Liver (tissue), 9 donors: Measurements from ENCODE around the gene CD200R1. TPM values are rescaled to one million over a fixed set of nuclear protein-coding genes. Genes with fewer than 3 reads are reported as not detected.

Experiments used
- DNase-seq: peaks from one replicate; pipeline ENCODE4 v3.0.0-alpha.2; 2017; ENCODE audit warnings: low spot score
- H3K27ac ChIP-seq, 2 donors: one replicate each; pipeline ENCODE4 v1.7.0; 2013; ENCODE audit warnings: inconsistent platforms in 2 of 2, low read length in 2 of 2, control low read depth in 1 of 2, low read depth in 1 of 2, mild to moderate bottlenecking in 1 of 2
- H3K27me3 ChIP-seq, 4 donors: one replicate each; pipeline versions ENCODE4 v1.6.1 to v1.7.0; 2013; ENCODE audit warnings: low read length in 3 of 4, inconsistent platforms in 1 of 4, mild to moderate bottlenecking in 1 of 4, moderate library complexity in 1 of 4; ENCODE audit not compliant: control insufficient read depth in 4 of 4, insufficient read depth in 4 of 4
- H3K36me3 ChIP-seq, 4 donors: one replicate each; pipeline versions ENCODE4 v1.6.1 to v1.7.0; 2013; ENCODE audit warnings: low read length in 3 of 4, mild to moderate bottlenecking in 3 of 4, low read depth in 1 of 4, moderate library complexity in 1 of 4; ENCODE audit not compliant: control insufficient read depth in 4 of 4, insufficient read depth in 3 of 4
- H3K4me1 ChIP-seq, 4 donors: one replicate each; pipeline versions ENCODE4 v1.6.1 to v1.7.0; 2013; ENCODE audit warnings: low read length in 3 of 4, mild to moderate bottlenecking in 3 of 4, moderate library complexity in 1 of 4; ENCODE audit not compliant: control insufficient read depth in 4 of 4, insufficient read depth in 4 of 4
- H3K4me3 ChIP-seq, 3 donors: one replicate each; pipeline versions ENCODE4 v1.6.1 to v1.7.0; 2013; ENCODE audit warnings: low read length in 3 of 3, control low read depth in 1 of 3, low read depth in 1 of 3, mild to moderate bottlenecking in 1 of 3
- H3K9ac ChIP-seq, 2 donors: one replicate each; pipeline ENCODE4 v1.7.0; 2013; ENCODE audit warnings: low read length in 2 of 2, mild to moderate bottlenecking in 2 of 2, moderate library complexity in 2 of 2, control low read depth in 1 of 2, low read depth in 1 of 2
- H3K9me3 ChIP-seq, 4 donors: one replicate each; pipeline versions ENCODE4 v1.6.1 to v1.7.0; 2013; ENCODE audit warnings: low read length in 3 of 4; ENCODE audit not compliant: control insufficient read depth in 4 of 4
- ATF3 ChIP-seq: IDR thresholded peaks from 2 replicates; pipeline ENCODE4 v1.6.1; 2016; ENCODE audit warnings: antibody characterized with exemption
- EGR1 ChIP-seq, 2 donors: IDR thresholded peaks; 2 replicates each; pipeline ENCODE4 v1.6.1; 2016 to 2018; ENCODE audit warnings: antibody characterized with exemption in 2 of 2, low read depth in 2 of 2
- FOXA1 ChIP-seq: IDR thresholded peaks from 2 replicates; pipeline ENCODE4 v1.6.1; 2016; ENCODE audit warnings: antibody characterized with exemption
- FOXA2 ChIP-seq: IDR thresholded peaks from 2 replicates; pipeline ENCODE4 v1.6.1; 2016; ENCODE audit warnings: antibody characterized with exemption
- GABPA ChIP-seq, 2 donors: IDR thresholded peaks in 1 of 2; conservative IDR thresholded peaks in 1 of 2; 2 replicates each; pipeline ENCODE4 v1.6.1; 2016; ENCODE audit warnings: antibody characterized with exemption in 2 of 2, mild to moderate bottlenecking in 1 of 2, moderate library complexity in 1 of 2
- HNF4A ChIP-seq, 2 donors: conservative IDR thresholded peaks; 2 replicates each; pipeline ENCODE4 v1.6.1; 2016; ENCODE audit warnings: antibody characterized with exemption in 2 of 2, mild to moderate bottlenecking in 2 of 2
- HNF4G ChIP-seq: IDR thresholded peaks from 2 replicates; pipeline ENCODE4 v1.6.1; 2016; ENCODE audit warnings: antibody characterized with exemption
- JUND ChIP-seq, 2 donors: IDR thresholded peaks; 2 replicates each; pipeline ENCODE4 v1.6.1; 2016; ENCODE audit warnings: antibody characterized with exemption in 2 of 2
- NR2F2 ChIP-seq: IDR thresholded peaks from 2 replicates; pipeline ENCODE4 v1.6.1; 2016; ENCODE audit warnings: antibody characterized with exemption
- RAD21 ChIP-seq, 2 donors: IDR thresholded peaks; 2 replicates each; pipeline ENCODE4 v1.6.1; 2016; ENCODE audit warnings: antibody characterized with exemption in 2 of 2, mild to moderate bottlenecking in 2 of 2
- REST ChIP-seq: IDR thresholded peaks from 2 replicates; pipeline ENCODE4 v1.6.1; 2016; ENCODE audit warnings: antibody characterized with exemption, mild to moderate bottlenecking
- RXRA ChIP-seq, 2 donors: IDR thresholded peaks; 2 replicates each; pipeline ENCODE4 v1.6.1; 2017 to 2018; ENCODE audit warnings: antibody characterized with exemption in 2 of 2, mild to moderate bottlenecking in 1 of 2
- TAF1 ChIP-seq: conservative IDR thresholded peaks from 2 replicates; pipeline ENCODE4 v1.6.1; 2016; ENCODE audit warnings: antibody characterized with exemption, mild to moderate bottlenecking
- YY1 ChIP-seq: IDR thresholded peaks from 2 replicates; pipeline ENCODE4 v1.6.1; 2016; ENCODE audit warnings: antibody characterized with exemption, mild to moderate bottlenecking
- ZBTB33 ChIP-seq: IDR thresholded peaks from 2 replicates; pipeline ENCODE4 v1.6.1; 2016; ENCODE audit warnings: antibody characterized with exemption
- WGBS: extraction: QIAGEN DNeasy Blood & Tissue Kit; methylation state at CpG from one replicate; pipeline ENCODE4 v1.1.7; 2013; 5-methylcytosine and 5-hydroxymethylcytosine counted together
- polyA plus RNA-seq, 2 donors: library from polyadenylated mRNA; stranded (reverse) in 1 of 2; unstranded in 1 of 2; fragments of 200-250 nt in 1 of 2; fragments of >200 nt in 1 of 2; fragmentation: Nextera tagmentation in 1 of 2; extraction: Ambion mirVana in 1 of 2; gene quantifications; one replicate each; pipeline versions ENCODE4 v1.2.1 to v1.2.3, GENCODE V29; 2013 to 2015
- total RNA-seq, 2 donors: library from RNA; depleted of rRNA; stranded (reverse); fragments of >200 nt; gene quantifications; one replicate each; pipeline ENCODE4 v1.2.3, GENCODE V29; 2014
- TF ChIP-seq, protein P1 (sequence below): IDR thresholded peaks from 2 replicates; pipeline ENCODE4 v1.6.1; 2016; ENCODE audit warnings: antibody characterized with exemption
- TF ChIP-seq, protein P2 (sequence below): fragments of 150-350 bp; IDR thresholded peaks from 2 replicates; pipeline ENCODE4 v1.5.1; 2017; ENCODE audit warnings: improper control_type of control experiment, low read depth, low read length; ENCODE audit not compliant: missing input control
- donor health status: healthy.
- donor health status: healthy.
- donor health status: healthy.
- donor health status: healthy.
- donor health status: healthy.

CD200R1 gene
- total and polyA plus RNA-seq, 4 donors: 0.40 to 5.4 (median 1.00) TPM

- H3K27me3 ChIP-seq: peaks cover 0 to 4% (median 0%) of the 10 kb centered on the region in 4 donors
- peak overlapping the region in 1 of 3 donors; percentile 14 for H3K4me3 ChIP-seq
- no peak overlapping the region for H3K27ac ChIP-seq
- TF ChIP-seq TAF1: no peak
- no peaks in the 10 kb centered on the region for H3K9me3 ChIP-seq
- no peak for DNase-seq
- no peaks in the 10 kb centered on the region for H3K36me3 ChIP-seq
- H3K9ac ChIP-seq: peak overlapping the region in 1 of 2 donors; percentile 42
- H3K4me1 ChIP-seq: no peaks in the 10 kb centered on the region
- WGBS: 59% methylated on average over 5 of the region's 5 CpGs
Measured at GRCh38 chr3:112973325-112974177, 1.4 kb downstream of the CD200R1 start.

GRCh38 chr3:112972158-112972557 lies 2.7 kb downstream of the CD200R1 start:
- no peak overlapping the region for H3K27ac ChIP-seq
- H3K27me3 ChIP-seq: peaks cover 0 to 4% (median 0%) of the 10 kb centered on the region in 4 donors
- no peaks in the 10 kb centered on the region for H3K4me1 ChIP-seq
- no peak for DNase-seq
- no peaks in the 10 kb centered on the region for H3K36me3 ChIP-seq
- no peaks in the 10 kb centered on the region for H3K9me3 ChIP-seq
- H3K4me3 ChIP-seq: peak overlapping the region in 1 of 3 donors; percentile 17
- TF ChIP-seq, protein P1, sequence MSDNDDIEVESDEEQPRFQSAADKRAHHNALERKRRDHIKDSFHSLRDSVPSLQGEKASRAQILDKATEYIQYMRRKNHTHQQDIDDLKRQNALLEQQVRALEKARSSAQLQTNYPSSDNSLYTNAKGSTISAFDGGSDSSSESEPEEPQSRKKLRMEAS: no peak
- no peak for TF ChIP-seq GABPA (IDR thresholded peaks at IDR 0.05 in 1 of 2, conservative IDR thresholded peaks at IDR 0.05 in 1 of 2)
- no peak overlapping the region for H3K9ac ChIP-seq

DNA sequence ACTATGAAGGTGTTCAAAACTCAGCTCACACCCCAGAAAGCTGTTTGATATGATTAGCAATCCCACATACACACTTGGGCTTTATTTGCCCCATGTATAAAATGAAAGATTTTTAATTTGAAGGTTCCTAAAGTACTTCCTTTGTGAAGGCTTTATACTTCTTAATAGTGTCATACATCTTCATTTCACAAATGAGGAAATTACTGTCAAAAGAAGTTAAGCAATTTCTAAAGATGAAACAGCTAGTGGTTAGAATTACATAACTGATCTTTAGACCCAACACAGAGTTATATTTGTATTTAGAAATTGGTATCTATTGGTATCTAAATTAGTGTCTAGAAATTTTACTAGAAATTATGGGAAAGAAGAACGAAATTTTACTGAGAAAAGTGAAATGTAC lies 7.1 kb downstream of the CD200R1 start:
- H3K27me3 ChIP-seq: no peaks in the 10 kb centered on the region
- TF ChIP-seq FOXA2 (no peak), FOXA1 (no peak), REST (no peak), EGR1 (IDR thresholded peaks at IDR 0.05; ENCODE audit: low read depth in 2 of 2) (no peak), RXRA (IDR thresholded peaks at IDR 0.05) (no peak), HNF4A (conservative IDR thresholded peaks at IDR 0.05) (no peak), RAD21 (IDR thresholded peaks at IDR 0.05) (no peak), TAF1 (no peak), ZBTB33 (no peak), HNF4G (no peak), GABPA (IDR thresholded peaks at IDR 0.05 in 1 of 2, conservative IDR thresholded peaks at IDR 0.05 in 1 of 2) (no peak), NR2F2 (no peak), JUND (IDR thresholded peaks at IDR 0.05) (no peak), ATF3 (no peak), YY1 (no peak)
- TF ChIP-seq, protein P2, sequence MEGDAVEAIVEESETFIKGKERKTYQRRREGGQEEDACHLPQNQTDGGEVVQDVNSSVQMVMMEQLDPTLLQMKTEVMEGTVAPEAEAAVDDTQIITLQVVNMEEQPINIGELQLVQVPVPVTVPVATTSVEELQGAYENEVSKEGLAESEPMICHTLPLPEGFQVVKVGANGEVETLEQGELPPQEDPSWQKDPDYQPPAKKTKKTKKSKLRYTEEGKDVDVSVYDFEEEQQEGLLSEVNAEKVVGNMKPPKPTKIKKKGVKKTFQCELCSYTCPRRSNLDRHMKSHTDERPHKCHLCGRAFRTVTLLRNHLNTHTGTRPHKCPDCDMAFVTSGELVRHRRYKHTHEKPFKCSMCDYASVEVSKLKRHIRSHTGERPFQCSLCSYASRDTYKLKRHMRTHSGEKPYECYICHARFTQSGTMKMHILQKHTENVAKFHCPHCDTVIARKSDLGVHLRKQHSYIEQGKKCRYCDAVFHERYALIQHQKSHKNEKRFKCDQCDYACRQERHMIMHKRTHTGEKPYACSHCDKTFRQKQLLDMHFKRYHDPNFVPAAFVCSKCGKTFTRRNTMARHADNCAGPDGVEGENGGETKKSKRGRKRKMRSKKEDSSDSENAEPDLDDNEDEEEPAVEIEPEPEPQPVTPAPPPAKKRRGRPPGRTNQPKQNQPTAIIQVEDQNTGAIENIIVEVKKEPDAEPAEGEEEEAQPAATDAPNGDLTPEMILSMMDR: no peak
- TF ChIP-seq, protein P1: no peak
- WGBS: 49% methylated on average over 1 of the region's 1 CpG
- no peak overlapping the region for H3K4me3 ChIP-seq
- H3K9ac ChIP-seq: no peak overlapping the region
- H3K27ac ChIP-seq: no peak overlapping the region
- H3K4me1 ChIP-seq: peaks cover 0 to 3% (median 0%) of the 10 kb centered on the region in 4 donors
- no peaks in the 10 kb centered on the region for H3K36me3 ChIP-seq
- no peaks in the 10 kb centered on the region for H3K9me3 ChIP-seq
- no peak for DNase-seq
